DMS79 treated with DMSO at 0.1 percent for 48 hours (cell line): Measurements from ENCODE around the gene TMEM31.

ENCODE experiments used
- DNase-seq: peaks from one replicate; lab custom pipeline; 2025; lab: John Stamatoyannopoulos, UW

Gene TMEM31, protein sequence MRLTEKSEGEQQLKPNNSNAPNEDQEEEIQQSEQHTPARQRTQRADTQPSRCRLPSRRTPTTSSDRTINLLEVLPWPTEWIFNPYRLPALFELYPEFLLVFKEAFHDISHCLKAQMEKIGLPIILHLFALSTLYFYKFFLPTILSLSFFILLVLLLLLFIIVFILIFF

DNA sequence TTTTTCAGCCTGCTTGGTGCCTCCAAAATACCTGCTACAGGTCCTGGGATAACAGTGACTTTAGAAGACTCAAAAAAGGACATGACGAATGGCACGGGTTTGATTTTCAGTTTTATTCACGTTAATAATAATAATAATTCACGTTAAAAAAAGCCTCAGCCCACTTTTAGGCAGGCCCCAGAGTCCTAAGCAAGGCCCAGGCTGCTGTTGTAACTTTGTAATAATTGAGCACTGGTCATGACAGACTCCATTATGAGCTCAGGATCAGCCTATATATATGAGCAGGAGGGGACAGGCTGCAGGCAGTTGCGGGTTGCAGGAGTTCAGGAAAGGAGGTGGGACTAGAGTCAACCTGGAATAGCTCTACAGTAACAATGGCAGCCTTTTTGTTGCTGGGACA is at the start of gene TMEM31:
Gene TMEM31 (plus strand): TSS at position 301 of the 400 bp plus-strand sequence. CDS start 1,350 bp downstream, outside the sequence.
- no peak for DNase-seq

DNA sequence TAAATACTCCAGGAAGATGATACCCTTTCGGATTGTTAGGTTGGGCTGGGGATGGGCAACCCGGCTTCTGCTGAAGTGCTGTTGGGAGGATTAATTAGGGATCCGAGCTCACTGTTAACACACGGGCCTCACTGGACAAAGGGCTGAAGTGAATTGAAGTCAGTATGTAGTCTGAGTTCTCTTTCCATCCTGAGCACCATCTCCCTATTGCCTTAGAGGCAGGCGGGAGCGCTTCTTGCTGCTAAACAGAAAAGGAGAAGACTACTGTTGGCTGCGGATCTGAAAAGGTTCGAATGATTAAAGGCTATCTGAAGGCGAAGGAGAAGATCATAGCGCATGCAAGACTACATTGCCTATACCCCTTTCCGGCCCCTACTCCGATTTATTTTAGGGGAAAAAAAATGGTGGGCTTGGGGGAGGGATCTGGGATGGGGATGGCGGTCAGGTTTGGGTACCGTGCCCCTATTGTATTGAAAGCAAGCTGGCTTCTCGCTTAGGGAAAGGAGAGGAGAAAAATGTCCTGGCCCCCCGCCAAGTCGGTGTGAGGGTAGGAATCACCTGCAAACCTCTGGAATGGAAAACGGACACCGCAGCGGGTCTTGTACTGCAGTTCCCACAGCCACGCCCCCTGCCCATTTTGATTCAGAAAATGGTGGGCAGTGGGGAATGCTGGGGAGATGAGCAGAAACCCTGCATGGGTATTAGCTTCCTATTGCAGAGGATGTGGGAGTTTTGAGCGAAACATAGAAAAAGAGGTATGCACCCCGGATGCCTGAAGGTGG is 46.5 kb upstream of the TMEM31 start:
- no peak for DNase-seq

- no peak for DNase-seq
Measured at GRCh38 chrX:103666202-103667107, 44.3 kb upstream of the TMEM31 start.

DNA sequence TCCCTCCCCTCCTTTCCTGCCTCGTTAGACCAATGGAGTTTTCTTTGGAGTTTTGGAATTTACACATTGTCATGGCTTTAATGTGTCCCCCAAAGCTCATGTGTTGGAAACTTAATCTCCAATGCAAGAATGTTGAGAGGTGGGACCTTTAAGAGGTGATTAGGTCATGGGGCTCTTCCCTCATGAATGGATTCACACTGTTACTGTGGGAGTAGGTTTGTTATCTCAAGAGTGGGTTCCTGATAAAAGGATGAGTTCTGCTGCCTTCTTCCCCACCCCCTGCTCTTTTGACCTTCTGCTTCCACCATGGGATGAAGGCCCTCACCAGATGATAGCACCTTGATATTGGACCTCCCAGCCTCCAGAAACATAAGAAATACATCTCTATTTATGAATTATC is 41.0 kb upstream of the TMEM31 start:
- no peak for DNase-seq

DNA sequence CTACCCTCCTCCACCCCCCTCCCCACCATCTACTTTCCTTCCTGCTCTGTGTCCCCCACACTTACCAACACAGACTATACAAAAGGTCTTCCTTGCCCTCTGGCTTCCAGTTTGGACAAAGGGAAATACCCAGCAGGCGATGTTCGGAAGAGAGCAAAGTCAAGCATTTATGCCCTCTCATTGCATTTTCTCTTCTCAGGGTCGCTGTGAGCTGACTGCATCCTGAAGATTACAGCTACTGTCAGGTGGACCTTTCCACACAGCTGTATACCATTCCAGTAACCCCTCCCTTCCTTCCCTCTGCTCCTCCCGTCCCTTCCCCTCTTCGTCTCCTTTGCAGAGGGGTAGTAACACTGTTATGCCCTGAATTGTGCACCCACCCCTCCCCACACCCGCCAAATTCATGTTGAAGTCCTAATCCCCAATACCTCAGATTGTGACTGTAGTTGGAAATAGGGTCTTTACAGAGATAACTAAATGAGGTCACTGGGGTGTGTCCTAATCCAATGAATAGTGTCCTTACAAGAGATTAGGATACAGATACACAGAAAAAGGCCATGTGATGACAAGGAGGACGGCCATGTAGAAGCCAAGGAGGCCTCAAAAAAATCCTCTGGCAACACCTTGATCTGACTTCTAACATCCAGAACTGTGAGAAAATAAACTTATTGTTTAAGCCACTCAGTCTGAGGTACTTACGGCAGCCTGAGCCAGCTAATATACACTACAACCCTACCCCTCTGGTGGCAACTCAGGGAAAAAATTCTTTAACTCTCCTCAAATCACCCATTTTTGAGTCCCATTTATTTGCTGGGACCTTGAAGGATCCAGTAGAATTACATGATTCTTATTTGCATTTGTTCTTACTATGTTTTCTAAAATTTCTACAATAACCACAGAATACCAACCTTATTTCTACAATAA is 35.9 kb upstream of the TMEM31 start:
- no peak for DNase-seq

DNA sequence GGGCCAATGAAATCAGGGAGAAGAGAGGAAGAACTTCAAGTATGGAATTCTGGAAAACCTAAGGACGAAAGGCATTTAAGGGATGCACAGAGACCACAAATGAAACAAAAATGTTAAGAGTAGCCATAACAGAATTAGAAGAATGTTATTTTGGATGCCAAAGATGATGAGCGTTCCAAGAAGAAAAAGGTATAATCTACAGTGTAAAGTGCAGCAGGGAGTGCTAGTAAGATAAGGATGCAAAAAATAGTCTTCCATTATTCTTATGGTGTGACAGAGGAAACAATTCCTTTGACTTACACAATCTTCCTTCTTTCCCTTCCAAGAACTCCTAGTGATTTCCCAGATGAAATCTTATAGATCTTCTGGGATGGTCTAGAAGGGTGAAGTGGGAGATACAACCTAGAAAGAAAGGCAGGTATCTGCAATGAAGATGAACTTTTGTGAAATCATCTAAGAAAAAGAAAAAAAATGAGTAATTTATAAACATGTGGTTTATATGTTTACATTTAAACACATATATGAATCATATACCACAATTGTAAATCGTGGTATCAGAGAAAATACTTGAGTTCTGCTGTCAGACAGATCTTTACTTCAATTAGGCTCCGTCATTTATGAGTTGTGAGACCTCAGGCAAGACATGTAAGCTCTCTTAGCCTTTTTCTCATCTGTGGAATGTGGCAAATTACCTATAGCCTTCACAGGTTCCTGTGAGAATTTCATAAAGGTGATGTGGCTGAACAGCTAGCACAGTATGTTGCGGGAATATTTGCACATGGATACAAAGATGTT is 32.3 kb upstream of the TMEM31 start:
- no peak for DNase-seq

DNA sequence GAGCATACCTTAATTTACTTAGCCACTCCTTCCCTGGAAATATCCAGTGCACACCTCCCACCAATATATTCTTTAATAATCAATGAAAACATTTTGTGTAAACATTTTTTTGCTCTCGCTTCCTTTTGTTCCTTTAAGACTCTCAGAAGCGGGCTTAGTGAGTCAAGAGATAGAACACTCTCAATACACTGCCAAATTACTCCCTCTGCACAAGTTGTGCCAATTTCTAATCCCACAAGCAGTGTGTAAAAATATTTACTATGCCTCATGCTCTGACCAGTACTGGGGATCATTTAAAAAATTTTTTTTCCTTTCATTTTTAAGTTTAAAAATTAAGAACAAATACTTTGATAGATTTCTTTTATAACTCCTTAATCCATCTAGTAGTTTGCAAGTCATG is 29.3 kb upstream of the TMEM31 start:
- DNase-seq, result no peak

- DNase-seq, result peak; percentile 4
Measured at GRCh38 chrX:103685396-103685795, 25.3 kb upstream of the TMEM31 start.

DNA sequence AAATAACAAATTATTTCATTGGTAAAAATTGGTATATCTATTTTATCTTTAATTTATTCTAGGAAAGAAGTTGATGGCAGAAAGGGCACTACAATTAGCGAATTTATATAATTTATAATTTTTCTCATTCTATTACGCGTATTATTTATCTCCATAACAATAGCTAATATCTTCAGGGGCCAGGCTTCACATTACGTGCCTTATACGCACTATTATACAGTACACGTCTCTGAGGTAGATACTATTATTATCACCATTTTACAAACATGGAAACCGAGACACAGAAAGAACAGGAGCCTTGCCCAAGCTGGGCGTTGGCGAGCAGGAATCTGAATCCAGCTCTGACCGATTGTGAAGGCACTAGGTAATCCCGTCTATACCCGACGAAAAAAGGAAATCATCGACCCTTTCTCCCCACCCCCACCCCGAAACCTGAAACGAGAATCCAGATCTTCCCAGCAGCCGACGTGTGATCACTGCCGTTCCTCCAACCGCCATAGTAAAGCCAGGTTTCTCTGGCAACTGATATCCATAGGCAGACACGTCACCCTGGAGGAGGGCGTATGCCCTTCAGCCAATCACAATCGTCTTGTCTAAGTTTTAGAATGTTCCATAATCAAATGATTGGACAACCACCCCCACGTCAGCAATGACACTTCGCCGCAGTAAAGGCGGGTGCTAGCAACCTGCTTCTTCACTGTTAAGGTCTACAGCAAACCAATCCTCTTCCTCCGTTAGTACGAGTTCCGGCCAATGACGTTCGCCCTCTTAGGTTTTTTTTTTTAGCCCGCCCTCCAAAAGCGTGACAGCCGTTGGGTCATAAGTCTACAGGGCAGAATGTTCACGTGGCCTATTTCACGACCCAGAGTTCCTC is 24.3 kb upstream of the TMEM31 start, which contains the start of gene MORF4L2:
Gene MORF4L2 (minus strand): TSS at position 501 of the 874 bp plus-strand sequence. CDS start 9,672 bp downstream, outside the sequence.
- peak; percentile 87 for DNase-seq

GRCh38 chrX:103687073-103687695 is 23.5 kb upstream of the TMEM31 start:
- DNase-seq, result peak; percentile 76

- DNase-seq, result peak; percentile 75
Measured at GRCh38 chrX:103687696-103688201, 23.0 kb upstream of the TMEM31 start.

- peak; percentile 48 for DNase-seq
Measured at GRCh38 chrX:103688946-103689345, 21.8 kb upstream of the TMEM31 start.

DNA sequence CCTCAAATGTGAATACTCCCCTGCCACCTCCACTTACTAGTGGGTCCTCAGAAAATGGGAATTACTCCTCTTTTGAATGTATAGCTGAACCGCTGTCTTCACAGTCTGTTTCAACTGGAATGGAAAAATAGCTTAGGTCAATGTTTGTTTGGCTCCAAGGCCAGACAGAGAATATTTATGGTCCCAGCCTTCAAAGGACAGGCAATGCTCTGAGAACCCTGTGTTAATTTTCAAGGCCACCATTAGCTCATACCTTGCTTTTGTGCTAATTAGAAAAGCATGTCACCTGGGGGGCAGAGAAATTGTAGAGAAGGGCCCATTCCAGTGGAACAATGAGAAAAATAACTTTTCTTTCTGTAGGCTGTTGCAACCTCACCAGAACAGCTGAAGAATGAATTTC is 19.6 kb upstream of the TMEM31 start:
- DNase-seq, result no peak

- DNase-seq, result no peak
Measured at GRCh38 chrX:103697687-103698086, 13.0 kb upstream of the TMEM31 start.

- no peak for DNase-seq
Measured at GRCh38 chrX:103699243-103699642, 11.5 kb upstream of the TMEM31 start.

GRCh38 chrX:103704863-103705262 is 5.8 kb upstream of the TMEM31 start:
- DNase-seq, result no peak

DNA sequence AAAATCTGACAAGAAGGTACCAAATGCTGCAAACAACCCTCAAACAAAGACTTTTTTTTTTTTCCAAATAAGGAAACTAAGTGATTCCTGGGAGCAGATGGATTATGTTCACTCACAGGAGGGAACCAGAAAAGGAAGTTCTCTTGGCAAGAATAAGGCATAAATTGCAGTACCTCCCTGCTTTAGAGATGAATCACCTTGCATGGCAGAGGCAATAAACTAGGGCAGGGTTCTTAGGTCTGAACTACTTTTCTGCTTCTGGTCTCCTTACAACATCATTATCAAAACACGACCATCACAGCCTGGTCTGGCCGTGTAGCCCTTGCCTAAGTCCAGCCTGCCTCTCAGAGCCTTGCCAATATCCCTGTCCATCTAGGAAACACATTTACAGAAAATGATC is 6.3 kb downstream of the TMEM31 start:
- no peak for DNase-seq

DNA sequence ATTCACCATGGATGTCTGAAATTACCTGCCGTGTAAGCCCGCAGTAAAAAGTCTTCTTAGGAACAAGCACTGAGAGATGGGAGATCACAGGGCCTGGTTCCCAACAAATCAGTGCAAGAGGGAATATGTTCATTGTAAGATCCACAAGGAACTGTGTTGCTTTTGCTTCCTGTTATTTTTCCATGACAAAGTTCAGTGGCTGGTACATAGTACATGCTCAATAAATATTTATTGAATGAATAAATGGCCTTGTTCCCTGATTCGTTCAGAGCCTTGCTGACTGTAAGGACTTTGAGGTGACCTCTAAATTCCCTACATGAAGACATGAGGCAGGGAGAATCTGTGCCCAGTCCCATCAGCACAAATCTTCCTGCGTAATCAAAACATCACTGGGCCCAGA is 7.4 kb downstream of the TMEM31 start:
- DNase-seq, result no peak

DNA sequence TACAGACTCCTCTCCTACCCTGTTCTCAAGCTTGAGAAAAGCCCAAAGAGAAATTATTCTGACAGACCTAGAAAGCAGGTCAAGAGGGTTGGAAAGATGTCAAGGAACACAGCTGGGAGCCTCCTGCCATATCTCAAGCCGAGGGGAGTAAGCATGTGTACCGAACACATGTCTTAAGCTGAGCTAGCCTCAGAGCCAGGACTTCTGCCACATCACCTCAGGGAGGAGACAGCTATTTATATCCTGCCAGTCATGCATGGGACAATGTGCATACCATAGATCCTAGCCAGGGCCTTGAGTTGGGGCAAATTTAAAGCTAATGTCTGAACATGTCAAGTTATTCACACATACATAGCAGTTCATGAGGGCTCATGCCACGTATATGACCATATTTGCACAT is 11.8 kb downstream of the TMEM31 start:
- no peak for DNase-seq
